Large intestine (tissue), 3 donors: ENCODE results near the gene ZNF714. TPM values are rescaled to one million over a fixed set of nuclear protein-coding genes. Genes with fewer than 3 reads are reported as not detected.
A peak's percentile ranks its signal among the peaks of the same experiment; 100 is the strongest.
"Not testable (repeated sequence)": the region's sequence is repeated elsewhere in the genome, so short reads cannot be mapped to it uniquely, and the experiment has no call there.

Source experiments
- DNase-seq, 2 donors: peaks; one replicate each; pipeline versions ENCODE4 v3.0.0 to v3.0.0-alpha.2; 2013
- H3K27ac ChIP-seq: one replicate; pipeline ENCODE4 v1.5.1; 2013; ENCODE audit warnings: low read length
- H3K27me3 ChIP-seq: 2 replicates; pipeline ENCODE4 v1.6.1; 2013; ENCODE audit warnings: low read length; ENCODE audit not compliant: control insufficient read depth, insufficient read depth
- H3K36me3 ChIP-seq: 2 replicates; pipeline ENCODE4 v1.6.1; 2013; ENCODE audit warnings: low read length; ENCODE audit not compliant: control insufficient read depth, insufficient read depth
- H3K4me1 ChIP-seq: one replicate; pipeline ENCODE4 v1.6.1; 2013; ENCODE audit warnings: low read length; ENCODE audit not compliant: control insufficient read depth, insufficient read depth
- H3K4me3 ChIP-seq: one replicate; pipeline ENCODE4 v1.5.1; 2013; ENCODE audit warnings: low read length
- H3K9me3 ChIP-seq: one replicate; pipeline ENCODE4 v1.6.1; 2013; ENCODE audit warnings: mild to moderate bottlenecking, low read depth, low read length, moderate library complexity; ENCODE audit not compliant: control insufficient read depth
- WGBS: methylation state at CpG from one replicate; pipeline ENCODE4 v1.1.5; 2013; ENCODE audit warnings: low lambda C conversion rate; ENCODE audit not compliant: insufficient coverage; 5-methylcytosine and 5-hydroxymethylcytosine counted together
- polyA plus RNA-seq: library from polyadenylated mRNA; unstranded; fragments of 120-200 nt; gene quantifications from one replicate; pipeline ENCODE4 v1.2.1, GENCODE V29; 2013

Gene ZNF714
- polyA plus RNA-seq, 1 donor, result 17.0 TPM

DNA sequence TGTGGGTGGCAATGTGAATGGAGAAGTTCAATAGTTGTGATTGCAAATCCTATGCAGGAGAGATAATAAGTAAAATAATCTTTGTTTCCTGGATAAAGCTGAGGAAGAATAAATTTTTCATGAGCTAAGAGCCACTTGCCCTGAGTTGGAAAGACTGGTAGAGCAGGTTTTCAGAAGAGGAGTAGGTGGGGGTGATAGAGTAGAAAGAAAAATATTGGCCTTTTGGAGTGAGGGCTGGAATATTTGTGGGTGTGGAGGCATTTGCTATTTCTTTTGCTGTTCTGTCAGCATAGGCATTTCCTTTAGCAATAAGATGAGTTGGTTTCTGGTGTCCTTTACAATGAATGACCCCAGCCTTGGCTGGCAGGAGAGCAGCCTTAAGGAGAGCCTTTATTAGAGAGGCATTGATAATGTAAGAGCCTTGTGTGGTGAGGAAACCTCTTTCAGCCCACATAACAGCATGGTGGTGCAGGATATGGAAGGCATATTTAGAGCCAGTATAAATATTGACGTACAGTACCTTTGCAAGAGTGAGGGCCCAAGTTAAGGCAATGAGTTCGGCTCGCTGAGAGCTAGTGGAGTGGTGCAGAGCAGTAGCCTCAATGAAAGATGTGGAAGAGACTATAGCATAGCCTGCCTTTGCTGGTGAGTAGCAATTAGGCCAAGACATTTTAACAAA is 48.2 kb downstream of the ZNF714 start:
- H3K27me3 ChIP-seq, result no peaks in the 10 kb centered on the region
- no peak overlapping the region for H3K4me3 ChIP-seq
- no peak overlapping the region for H3K27ac ChIP-seq
- WGBS, result no CpG with 5 or more reads among the region's 3 CpGs
- H3K9me3 ChIP-seq, result peaks cover 5% of the 10 kb centered on the region
- peaks cover 6% of the 10 kb centered on the region for H3K4me1 ChIP-seq
- H3K36me3 ChIP-seq, result no peaks in the 10 kb centered on the region
- peak in 1 of 2 donors; percentile 32 for DNase-seq

DNA sequence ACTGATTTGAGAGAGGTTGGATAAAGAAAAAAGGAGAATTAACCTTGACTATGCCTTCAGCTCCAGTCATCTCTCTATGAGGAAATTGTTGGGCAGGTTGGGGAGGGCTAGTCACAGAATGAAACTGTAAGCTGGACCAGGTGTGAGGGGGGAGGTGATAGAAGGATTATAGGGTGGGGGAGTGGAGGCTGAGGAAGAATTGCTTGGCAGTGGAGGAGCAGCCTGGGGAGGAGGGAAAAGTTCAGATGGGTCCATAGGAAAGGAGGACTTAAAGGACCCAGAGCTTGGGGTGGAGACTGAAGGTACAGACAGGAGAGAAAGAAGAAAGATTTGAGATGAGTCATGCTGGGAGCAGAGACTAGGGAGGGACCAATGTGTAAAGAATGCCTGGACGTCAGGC is 51.6 kb downstream of the ZNF714 start:
- peaks cover 12% of the 10 kb centered on the region for H3K9me3 ChIP-seq
- H3K4me3 ChIP-seq, result no peak overlapping the region
- no CpG with 5 or more reads among the region's 1 CpG for WGBS
- H3K27me3 ChIP-seq, result no peaks in the 10 kb centered on the region
- no peaks in the 10 kb centered on the region for H3K36me3 ChIP-seq
- H3K27ac ChIP-seq, result no peak overlapping the region
- no peak for DNase-seq
- peaks cover 6% of the 10 kb centered on the region for H3K4me1 ChIP-seq

DNA sequence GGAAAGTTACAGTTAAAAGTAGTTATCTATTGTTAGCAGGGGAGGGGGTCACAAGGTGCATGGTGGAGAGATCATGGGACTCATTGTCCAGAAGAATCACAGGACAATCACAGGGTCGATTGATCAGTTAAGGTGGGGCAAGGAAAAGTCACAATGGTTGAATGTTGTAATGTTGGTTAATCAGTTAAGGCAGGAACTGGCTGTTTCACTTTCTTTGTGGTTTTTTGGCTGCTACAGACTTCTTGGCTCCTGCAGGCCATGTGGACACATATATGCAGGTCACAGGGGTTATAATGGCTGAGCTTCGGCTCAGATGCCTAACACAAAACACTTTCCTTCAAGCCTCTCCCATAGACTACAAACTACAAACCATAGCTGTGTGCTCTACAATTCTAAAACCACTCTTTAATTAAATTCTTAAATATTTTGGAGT is 52.9 kb downstream of the ZNF714 start:
- no CpG with 5 or more reads among the region's 2 CpGs for WGBS
- DNase-seq, result no peak

DNA sequence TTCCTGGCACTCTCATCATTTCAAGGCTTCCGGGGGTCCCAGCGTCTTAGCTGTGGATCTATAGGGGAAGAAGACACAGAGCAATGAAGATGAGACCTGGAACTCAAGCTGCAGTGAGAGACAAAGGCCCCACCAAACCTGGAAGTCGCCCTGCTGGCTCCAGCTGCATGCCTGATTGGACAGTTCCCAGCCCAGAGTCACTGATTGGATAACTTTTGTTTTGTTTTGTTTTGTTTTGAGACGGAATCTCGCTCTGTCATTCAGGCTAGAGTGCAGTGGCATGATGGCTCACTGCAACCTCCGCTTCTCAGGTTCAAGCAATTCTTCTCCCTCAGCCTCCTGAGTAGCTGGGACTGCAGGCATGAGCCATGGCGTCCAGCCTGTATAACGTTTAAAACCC is 53.4 kb downstream of the ZNF714 start:
- H3K4me1 ChIP-seq, result no peaks in the 10 kb centered on the region
- WGBS, result no CpG with 5 or more reads among the region's 8 CpGs
- no peaks in the 10 kb centered on the region for H3K27me3 ChIP-seq
- no peak overlapping the region for H3K4me3 ChIP-seq
- no peak overlapping the region for H3K27ac ChIP-seq
- no peak for DNase-seq
- H3K9me3 ChIP-seq, result peaks cover 12% of the 10 kb centered on the region
- H3K36me3 ChIP-seq, result no peaks in the 10 kb centered on the region

More for the DNA sequence above, 52.9 kb downstream of the ZNF714 start:
- H3K27me3 ChIP-seq, result no peaks in the 10 kb centered on the region
- H3K4me1 ChIP-seq, result no peaks in the 10 kb centered on the region
- H3K27ac ChIP-seq, result no peak overlapping the region
- H3K9me3 ChIP-seq, result peaks cover 12% of the 10 kb centered on the region
- no peaks in the 10 kb centered on the region for H3K36me3 ChIP-seq
- no peak overlapping the region for H3K4me3 ChIP-seq

DNA sequence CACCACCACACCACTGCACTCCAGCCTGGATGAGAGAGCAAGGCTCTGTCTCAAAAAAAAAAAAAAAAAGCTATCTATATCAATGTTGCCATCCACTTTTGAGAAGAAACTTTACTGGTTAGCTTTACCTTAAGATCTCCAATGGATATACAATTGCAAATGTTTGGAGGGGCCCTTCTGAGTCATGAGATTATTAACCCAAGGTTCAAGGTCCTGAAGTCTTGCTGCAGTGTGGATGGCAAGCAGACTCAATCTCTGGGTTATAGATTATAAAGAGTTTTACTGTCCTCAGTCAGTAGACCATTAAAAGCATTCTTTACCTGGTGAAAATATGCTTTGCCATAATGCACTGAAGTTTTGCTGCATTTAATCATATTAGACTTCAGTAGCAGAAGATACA is 56.1 kb downstream of the ZNF714 start:
- no peak overlapping the region for H3K27ac ChIP-seq
- peaks cover 9% of the 10 kb centered on the region for H3K9me3 ChIP-seq
- no peaks in the 10 kb centered on the region for H3K4me1 ChIP-seq
- H3K36me3 ChIP-seq, result no peaks in the 10 kb centered on the region
- no peak overlapping the region for H3K4me3 ChIP-seq
- H3K27me3 ChIP-seq, result no peaks in the 10 kb centered on the region
- DNase-seq, result peak; percentile 61 to 83

DNA sequence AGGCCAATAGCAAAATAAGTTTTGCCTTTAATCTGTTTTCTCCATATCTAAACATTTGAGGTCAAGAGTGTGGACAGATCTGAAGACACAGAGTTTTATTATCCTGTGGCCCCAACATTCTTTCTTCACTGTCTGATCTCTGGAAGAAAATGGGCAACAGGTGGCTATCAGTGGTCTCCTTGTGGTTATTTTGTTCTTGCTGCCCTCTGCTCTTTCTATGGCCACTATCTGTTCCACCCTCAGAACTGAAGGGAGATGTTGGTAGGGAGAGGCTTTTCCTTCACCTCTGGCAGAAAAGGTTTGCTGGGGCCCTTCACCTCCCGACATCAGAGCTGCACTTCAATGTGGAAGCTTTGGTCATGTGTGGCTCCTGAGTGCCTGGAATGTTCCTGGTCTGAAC is 59.0 kb downstream of the ZNF714 start:
- not testable (repeated sequence) for H3K4me3 ChIP-seq, H3K27me3 ChIP-seq, H3K4me1 ChIP-seq, DNase-seq, H3K27ac ChIP-seq, H3K9me3 ChIP-seq
- WGBS, result no CpG with 5 or more reads among the region's 1 CpG
- peaks cover 17% of the 10 kb centered on the region for H3K36me3 ChIP-seq

GRCh38 chr19:21141787-21142464 is 59.9 kb downstream of the ZNF714 start, which contains the start of gene ZNF431:
TSS of gene ZNF431 (plus strand) at chr19:21142040. CDS start at chr19:21142184, 144 bp downstream.
- Histone ChIP-seq H3K4me3 (peak within 1 kb of the TSS; percentile 69), H3K27ac (peak within 1 kb of the TSS; percentile 65), H3K4me1 (no peaks in the 10 kb centered on the region), H3K27me3 (no peaks in the 10 kb centered on the region), H3K36me3 (peaks cover 24% of the 10 kb centered on the region), H3K9me3 (no peaks in the 10 kb centered on the region)
- peak; percentile 88 to 95 for DNase-seq
- no CpG with 5 or more reads among the region's 30 CpGs for WGBS

DNA sequence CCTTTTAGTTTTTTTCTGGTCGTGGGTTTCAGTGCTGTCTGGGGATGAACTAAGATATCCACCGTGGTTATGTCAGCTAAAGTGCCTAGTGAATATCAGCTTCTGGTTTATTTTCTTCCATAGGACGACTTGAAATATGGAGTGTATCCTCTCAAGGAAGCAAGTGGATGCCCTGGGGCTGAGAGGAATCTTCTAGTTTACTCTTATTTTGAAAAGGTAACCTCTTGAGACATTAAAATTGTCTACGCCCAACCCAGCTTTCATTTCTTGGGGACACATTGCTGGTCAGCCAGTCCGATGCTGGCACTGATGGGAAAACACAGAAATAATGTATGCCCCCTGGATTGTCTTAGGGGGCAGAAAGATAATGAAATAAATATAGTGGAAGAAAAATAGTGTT is 61.4 kb downstream of the ZNF714 start:
- Histone ChIP-seq H3K36me3 (peaks cover 28% of the 10 kb centered on the region), H3K9me3 (no peaks in the 10 kb centered on the region), H3K27me3 (no peaks in the 10 kb centered on the region), H3K4me3 (no peak overlapping the region), H3K27ac (no peak overlapping the region), H3K4me1 (no peaks in the 10 kb centered on the region)
- 100% methylated on average over 2 of the region's 5 CpGs for WGBS
- DNase-seq, result no peak

- DNase-seq, result no peak
- WGBS, result no CpG with 5 or more reads among the region's 1 CpG
- Histone ChIP-seq H3K36me3 (peaks cover 28% of the 10 kb centered on the region), H3K4me1 (no peaks in the 10 kb centered on the region), H3K27me3 (no peaks in the 10 kb centered on the region), H3K27ac (no peak overlapping the region), H3K4me3 (no peak overlapping the region), H3K9me3 (no peaks in the 10 kb centered on the region)
Measured at GRCh38 chr19:21143854-21144253, 61.9 kb downstream of the ZNF714 start.

- no peak for DNase-seq
- H3K4me3 ChIP-seq, result no peak overlapping the region
- H3K27ac ChIP-seq, result no peak overlapping the region
- no peaks in the 10 kb centered on the region for H3K4me1 ChIP-seq
- H3K36me3 ChIP-seq, result peaks cover 56% of the 10 kb centered on the region
- H3K27me3 ChIP-seq, result no peaks in the 10 kb centered on the region
- H3K9me3 ChIP-seq, result no peaks in the 10 kb centered on the region
- WGBS, result no CpG with 5 or more reads among the region's 1 CpG
Measured at GRCh38 chr19:21147540-21147939, 65.5 kb downstream of the ZNF714 start.

DNA sequence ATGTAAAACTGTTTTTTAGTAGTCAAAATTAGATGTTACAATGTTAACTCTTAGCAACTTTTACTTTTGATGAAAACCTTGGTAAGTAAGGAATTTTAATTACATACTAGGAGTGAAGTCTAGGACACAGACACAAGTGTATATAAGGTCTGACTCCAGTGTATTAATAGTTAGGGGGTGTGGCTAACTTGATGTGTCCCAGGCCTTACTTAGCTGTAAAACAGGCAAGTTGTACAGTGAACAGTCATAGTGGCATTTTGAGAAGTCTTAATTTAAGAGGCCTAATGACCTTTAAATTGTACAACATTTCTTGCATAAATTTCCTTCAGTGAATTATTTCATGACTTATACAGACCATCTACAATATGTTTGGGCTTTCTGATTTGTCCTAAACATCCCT is 66.7 kb downstream of the ZNF714 start:
- Histone ChIP-seq H3K4me3 (no peak overlapping the region), H3K36me3 (peaks cover 56% of the 10 kb centered on the region), H3K27me3 (no peaks in the 10 kb centered on the region), H3K27ac (no peak overlapping the region), H3K9me3 (no peaks in the 10 kb centered on the region), H3K4me1 (no peaks in the 10 kb centered on the region)
- DNase-seq, result no peak
